ENCODE results near the gene MRPL2.
"Not testable (repeated sequence)": the region's sequence is repeated elsewhere in the genome, so short reads cannot be mapped to it uniquely, and the experiment has no call there.

The MRPL2 gene

GRCh38 chr6:43081922-43082321 lies 22.7 kb upstream of the MRPL2 start:
- DNase-seq: not testable (repeated sequence)

GRCh38 chr6:43081043-43081442 lies 21.8 kb upstream of the MRPL2 start:
- no peak for DNase-seq

GRCh38 chr6:43078691-43079090 lies 19.5 kb upstream of the MRPL2 start:
- no peak for DNase-seq

- DNase-seq: no peak
Measured at GRCh38 chr6:43077981-43078511, 18.8 kb upstream of the MRPL2 start.

- DNase-seq: peak in 1 of 2 experiments; percentile 22
Measured at GRCh38 chr6:43077333-43077809, 18.1 kb upstream of the MRPL2 start.

- DNase-seq: peak in 1 of 2 experiments; percentile 34
Measured at GRCh38 chr6:43076464-43077332, 17.5 kb upstream of the MRPL2 start.

GRCh38 chr6:43075670-43076463 lies 16.6 kb upstream of the MRPL2 start, which contains the start of gene PTK7:
Gene PTK7 (plus strand): TSS chr6:43076314. CDS start chr6:43076489, 175 bp downstream.
- DNase-seq: peak in 1 of 2 experiments; percentile 58

- DNase-seq: no peak
Measured at GRCh38 chr6:43074847-43075669, 15.8 kb upstream of the MRPL2 start.

GRCh38 chr6:43070028-43070632 lies 10.9 kb upstream of the MRPL2 start:
- no peak for DNase-seq

- no peak for DNase-seq
Measured at GRCh38 chr6:43062818-43063217, 3.6 kb upstream of the MRPL2 start.

- DNase-seq: no peak
Measured at GRCh38 chr6:43061861-43062260, 2.6 kb upstream of the MRPL2 start.

GRCh38 chr6:43060755-43061633 lies 1.8 kb upstream of the MRPL2 start:
- DNase-seq: no peak

GRCh38 chr6:43060034-43060754 lies 960 bp upstream of the MRPL2 start:
- no peak for DNase-seq

- no peak for DNase-seq
Measured at GRCh38 chr6:43058531-43058930, 703 bp downstream of the MRPL2 start.

GRCh38 chr6:43055966-43056365 lies 3.3 kb downstream of the MRPL2 start:
- no peak for DNase-seq

GRCh38 chr6:43054206-43054943 lies 4.9 kb downstream of the MRPL2 start:
- DNase-seq: no peak

- peak; percentile 91 to 94 for DNase-seq
Measured at GRCh38 chr6:43053545-43054205, 5.6 kb downstream of the MRPL2 start, which contains the start of gene CUL7. Gene CUL7 (minus strand): TSS chr6:43053851. CDS start chr6:43052788, 1,063 bp downstream.

GRCh38 chr6:43052842-43053544 lies 6.2 kb downstream of the MRPL2 start:
- DNase-seq: peak; percentile 52 to 57
